HepG2 (cell line): ENCODE measurements around the gene C11orf65. TPM values are rescaled to one million over a fixed set of nuclear protein-coding genes. Genes with fewer than 3 reads are reported as not detected.

ENCODE experiments used
- ATAC-seq: fragments of 200-7000 bp; cut with Tn5 transposase; 3 replicates; pipeline ENCODE4 v1.9.1; 2020; ENCODE audit warnings: mild to moderate bottlenecking, moderate library complexity
- BruUV-seq: library from RNA; stranded (reverse); fragments of 400-500 nt; replicated peaks from 2 replicates; lab custom pipeline; 2021; lab: Mats Ljungman, UMichigan
- CTCF ChIA-PET: fragments of 300-600 bp; formaldehyde crosslinking; extraction: SDS; loops from one replicate; lab custom pipeline; 2021; ENCODE audit warnings: low total read pairs, inconsistent platforms, low intra/inter-chr PET ratio; lab: Yijun Ruan, JAX
- POLR2A ChIA-PET: fragments of 350-600 bp; sonication (Branson Sonifier 250); formaldehyde crosslinking; loops from one replicate; lab custom pipeline; 2020; ENCODE audit warnings: antibody characterized with exemption, inconsistent platforms; lab: Yijun Ruan, JAX
- DNase-seq: peaks from one replicate; pipeline ENCODE4 v3.0.0-alpha.2; 2015; ENCODE audit warnings: low spot score
- FAIRE-seq: peaks from 3 replicates; lab custom pipeline; 2011; peaks lifted over from hg19 to GRCh38; lab: Jason Lieb, UNC
- H2AFZ ChIP-seq: one replicate; pipeline ENCODE4 v1.6.1; 2011; ENCODE audit warnings: low read length, inconsistent platforms
- H3K27ac ChIP-seq: fragments of 300-600 bp; 3 replicates; pipeline ENCODE4 v1.8.0; 2011; ENCODE audit warnings: mixed run types, mild to moderate bottlenecking, mixed read lengths, low read length, inconsistent platforms; ENCODE audit not compliant: insufficient read depth; ENCODE audit errors: extremely low read length
- H3K27me3 ChIP-seq, 2 experiments: fragments of 200-600 bp in 1 of 2; 2 replicates in 1 of 2; 3 replicates in 1 of 2; pipeline versions ENCODE4 v1.6.0 to v1.8.0; 2011; ENCODE audit warnings: low read length in 2 of 2, mild to moderate bottlenecking in 2 of 2, moderate library complexity in 2 of 2, inconsistent platforms in 1 of 2; ENCODE audit not compliant: insufficient read depth in 2 of 2, control insufficient read depth in 1 of 2
- H3K36me3 ChIP-seq, 2 experiments: fragments of 200-600 bp in 1 of 2; replicated peaks in 1 of 2; 2 replicates in 1 of 2; 3 replicates in 1 of 2; pipeline versions ENCODE4 v1.5.1 to v1.8.0; 2011; ENCODE audit warnings: low read length in 2 of 2, inconsistent platforms in 1 of 2; ENCODE audit not compliant: insufficient read depth in 2 of 2, control insufficient read depth in 1 of 2
- H3K4me1 ChIP-seq: 2 replicates; pipeline ENCODE4 v1.5.1; 2012; ENCODE audit warnings: low read length, inconsistent platforms; ENCODE audit not compliant: insufficient read depth
- H3K4me2 ChIP-seq: 2 replicates; pipeline ENCODE4 v1.6.0; 2011; ENCODE audit warnings: low read depth, low read length, inconsistent platforms
- H3K4me3 ChIP-seq, 3 experiments: fragments of 200-600 bp in 1 of 3; sonication (generic), shearing (Covaris generic) in 1 of 3; replicated peaks in 1 of 3; 2 replicates each; pipeline ENCODE4 v1.5.1; 2011 to 2016; ENCODE audit warnings: low read length in 3 of 3, inconsistent platforms in 2 of 3, low read depth in 2 of 3, mild to moderate bottlenecking in 2 of 3, control low read depth in 1 of 3, mixed read lengths in 1 of 3; ENCODE audit not compliant: insufficient read depth in 1 of 3
- H3K79me2 ChIP-seq: one replicate; pipeline ENCODE4 v1.6.1; 2011; ENCODE audit warnings: low read length, inconsistent platforms; ENCODE audit not compliant: insufficient read depth
- H3K9ac ChIP-seq: 2 replicates; pipeline ENCODE4 v1.6.0; 2011; ENCODE audit warnings: mild to moderate bottlenecking, low read depth, low read length, inconsistent platforms; ENCODE audit not compliant: insufficient read depth
- H3K9me3 ChIP-seq: 2 replicates; pipeline ENCODE4 v1.5.1; 2012; ENCODE audit warnings: mild to moderate bottlenecking, low read length
- H4K20me1 ChIP-seq: 2 replicates; pipeline ENCODE4 v1.6.0; 2011; ENCODE audit warnings: inconsistent platforms, mild to moderate bottlenecking, low read length, moderate library complexity; ENCODE audit not compliant: insufficient read depth
- HIVEP1 ChIP-seq: sonication (generic); formaldehyde crosslinking; IDR thresholded peaks from 2 replicates; pipeline ENCODE4 v1.4.0; 2020; ENCODE audit warnings: mild to moderate bottlenecking, missing genetic modification reagents
- HMGXB4 ChIP-seq, 2 experiments: sonication (generic) in 1 of 2; formaldehyde crosslinking in 1 of 2; IDR thresholded peaks; 2 replicates each; pipeline versions ENCODE4 v1.4.0 to v1.6.1; 2018 to 2020; ENCODE audit warnings: missing genetic modification reagents in 2 of 2, borderline replicate concordance in 1 of 2, low read depth in 1 of 2, mild to moderate bottlenecking in 1 of 2, missing biosample characterization in 1 of 2
- MAFK ChIP-seq, 2 experiments: IDR thresholded peaks in 1 of 2; conservative IDR thresholded peaks in 1 of 2; 2 replicates each; pipeline ENCODE4 v1.6.1; 2011; ENCODE audit warnings: improper control_type of control experiment in 2 of 2, low read length in 2 of 2
- NFRKB ChIP-seq: fragments of 450-650 bp; IDR thresholded peaks from 2 replicates; pipeline ENCODE4 v1.6.1; 2017
- WGBS: methylation state at CpG from one replicate; pipeline ENCODE4 v1.1.6; 2017; ENCODE audit warnings: low lambda C conversion rate; 5-methylcytosine and 5-hydroxymethylcytosine counted together
- in situ Hi-C: cut with HindIII; loops from 2 replicates; pipeline ENCODE4 v1.10.0; 2017; ENCODE audit warnings: low pct_unique_long_range_greater_than_20kb; ENCODE audit not compliant: extremely low pct_ligation_motif_present
- intact Hi-C: fragments of 100-400 bp; cut with micrococcal nuclease; formaldehyde crosslinking; loops from one replicate; pipeline ENCODE4 v1.10.0; 2022; ENCODE audit not compliant: unreplicated experiment
- polyA plus RNA-seq, 8 experiments: library from polyadenylated mRNA; depleted of rRNA in 3 of 8; stranded (reverse) in 7 of 8; unstranded in 1 of 8; fragments of >200 nt; fragmentation: Illumina TruSeq in 4 of 8; extraction: Trizol in 4 of 8; gene quantifications; 2 replicates each; pipeline versions ENCODE4 v1.2.1 to v1.2.3, GENCODE V29; 2011 to 2016; ENCODE audit warnings: low read depth in 4 of 8, missing spikeins in 1 of 8, mixed read lengths in 1 of 8; ENCODE audit not compliant: insufficient read depth in 1 of 8
- total RNA-seq, 5 experiments: library from RNA; depleted of rRNA; stranded (reverse); fragments of >200 nt; fragmentation: Illumina TruSeq; extraction: Trizol; gene quantifications; 2 replicates each; pipeline ENCODE4 v1.2.3, GENCODE V29; 2016; ENCODE audit warnings: low read depth in 1 of 5
- TF ChIP-seq, protein P1 (sequence below): sonication (generic); formaldehyde crosslinking; IDR thresholded peaks from 2 replicates; pipeline ENCODE4 v1.8.0; 2023; ENCODE audit warnings: mild to moderate bottlenecking, missing genetic modification reagents
- TF ChIP-seq, protein P2 (sequence below): sonication (generic); formaldehyde crosslinking; IDR thresholded peaks from 2 replicates; pipeline ENCODE4 v1.8.1; 2023; ENCODE audit warnings: missing genetic modification reagents, inconsistent platforms, borderline replicate concordance

The C11orf65 gene
- total and polyA plus RNA-seq, 2 of the 13 experiments (the other 11 are each of a cell fraction or from before 2014, with no cell fraction given): 0.38 to 0.42 TPM

GRCh38 chr11:108346451-108346850 is 120.9 kb downstream of the C11orf65 start (continued):
- TF ChIP-seq, protein P1, sequence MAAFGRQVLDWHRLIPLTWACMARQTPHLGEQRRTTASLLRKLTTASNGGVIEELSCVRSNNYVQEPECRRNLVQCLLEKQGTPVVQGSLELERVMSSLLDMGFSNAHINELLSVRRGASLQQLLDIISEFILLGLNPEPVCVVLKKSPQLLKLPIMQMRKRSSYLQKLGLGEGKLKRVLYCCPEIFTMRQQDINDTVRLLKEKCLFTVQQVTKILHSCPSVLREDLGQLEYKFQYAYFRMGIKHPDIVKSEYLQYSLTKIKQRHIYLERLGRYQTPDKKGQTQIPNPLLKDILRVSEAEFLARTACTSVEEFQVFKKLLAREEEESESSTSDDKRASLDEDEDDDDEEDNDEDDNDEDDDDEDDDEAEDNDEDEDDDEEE (CRISPR knock-in tag): no peak

DNA sequence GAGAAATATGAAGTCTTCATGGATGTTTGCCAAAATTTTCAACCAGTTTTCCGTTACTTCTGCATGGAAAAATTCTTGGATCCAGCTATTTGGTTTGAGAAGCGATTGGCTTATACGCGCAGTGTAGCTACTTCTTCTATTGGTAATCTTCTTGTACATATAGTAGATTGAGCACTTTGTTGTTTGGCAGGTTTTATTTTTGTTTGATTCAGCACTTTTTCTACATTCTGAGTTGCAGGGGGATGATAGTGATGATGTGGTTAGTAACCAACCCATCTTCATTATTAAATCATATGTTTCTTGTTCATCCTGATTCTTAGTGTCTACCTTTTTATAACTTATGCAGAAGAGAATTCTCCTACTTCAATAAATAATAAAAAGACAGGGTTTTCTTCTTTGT is 121.6 kb downstream of the C11orf65 start:
- no peak for FAIRE-seq
- BruUV-seq: no TSS peak
- no peak overlapping the region for H3K27ac ChIP-seq

More for the DNA sequence above, 121.6 kb downstream of the C11orf65 start:
- DNase-seq (no peak), ATAC-seq (no peak)
- Histone ChIP-seq H2AFZ (no peak overlapping the region), H3K4me2 (no peak overlapping the region), H3K4me3 (no peak overlapping the region), H3K79me2 (no peaks in the 10 kb centered on the region), H4K20me1 (no peaks in the 10 kb centered on the region), H3K4me1 (no peaks in the 10 kb centered on the region), H3K27me3 (no peaks in the 10 kb centered on the region), H3K9me3 (no peaks in the 10 kb centered on the region), H3K9ac (no peak overlapping the region), H3K36me3 (peaks cover 3 to 24% of the 10 kb centered on the region in 2 experiments; a peak in 2 of 5 replicates)
- POLR2A ChIA-PET: no interaction called here
- TF ChIP-seq MAFK (conservative IDR thresholded peaks at IDR 0.05 in 1 of 2, IDR thresholded peaks at IDR 0.05 in 1 of 2; ENCODE audit: low read length in 2 of 2) (peak in 1 of 2 experiments; percentile 58; a peak in 2 of 4 replicates), HIVEP1 (CRISPR knock-in tag) (no peak), HMGXB4 (CRISPR knock-in tag; IDR thresholded peaks at IDR 0.05; ENCODE audit: borderline replicate concordance in 1 of 2, low read depth in 1 of 2) (no peak), NFRKB (no peak)
- TF ChIP-seq, protein P2, sequence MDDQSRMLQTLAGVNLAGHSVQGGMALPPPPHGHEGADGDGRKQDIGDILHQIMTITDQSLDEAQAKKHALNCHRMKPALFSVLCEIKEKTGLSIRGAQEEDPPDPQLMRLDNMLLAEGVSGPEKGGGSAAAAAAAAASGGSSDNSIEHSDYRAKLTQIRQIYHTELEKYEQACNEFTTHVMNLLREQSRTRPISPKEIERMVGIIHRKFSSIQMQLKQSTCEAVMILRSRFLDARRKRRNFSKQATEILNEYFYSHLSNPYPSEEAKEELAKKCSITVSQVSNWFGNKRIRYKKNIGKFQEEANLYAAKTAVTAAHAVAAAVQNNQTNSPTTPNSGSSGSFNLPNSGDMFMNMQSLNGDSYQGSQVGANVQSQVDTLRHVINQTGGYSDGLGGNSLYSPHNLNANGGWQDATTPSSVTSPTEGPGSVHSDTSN (CRISPR knock-in tag): no peak
- 98% methylated on average over 4 of the region's 4 CpGs for WGBS
- in situ Hi-C loops (no loop called here), intact Hi-C loops (no loop called here)
- CTCF ChIA-PET: no interaction called here
